Hematopoietic multipotent progenitor cell treated with erythropoietin and hydrocortisone succinate and interleukin-3 and kit ligand, for 4 days (in vitro differentiated cells): ENCODE data around the gene INPP4B.
"Not testable (repeated sequence)": the region's sequence is repeated elsewhere in the genome, so short reads cannot be mapped to it uniquely, and the experiment has no call there.

Experiments
- DNase-seq: peaks from one replicate; pipeline ENCODE4 v3.0.0-alpha.2; 2015

The INPP4B gene

DNA sequence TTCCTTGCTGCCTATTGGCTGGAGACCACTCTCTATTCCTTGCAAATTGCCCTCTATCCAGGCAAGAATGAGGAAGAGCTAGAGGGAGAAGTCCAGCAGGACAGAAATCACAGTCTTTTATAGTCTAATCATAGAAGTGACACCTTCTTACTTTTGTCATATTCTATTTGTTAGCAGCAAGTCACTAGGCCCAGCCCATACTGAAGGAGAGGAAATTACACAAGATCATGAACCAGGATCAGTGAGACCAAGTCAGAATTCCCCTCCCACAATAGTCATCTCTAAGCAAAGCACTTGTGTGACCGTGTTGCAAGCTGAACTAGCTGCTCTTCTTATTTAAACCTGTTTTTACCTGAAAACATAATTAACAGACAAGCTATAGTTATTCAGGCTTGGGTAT is 317.7 kb downstream of the INPP4B start:
- DNase-seq = peak; percentile 17

DNA sequence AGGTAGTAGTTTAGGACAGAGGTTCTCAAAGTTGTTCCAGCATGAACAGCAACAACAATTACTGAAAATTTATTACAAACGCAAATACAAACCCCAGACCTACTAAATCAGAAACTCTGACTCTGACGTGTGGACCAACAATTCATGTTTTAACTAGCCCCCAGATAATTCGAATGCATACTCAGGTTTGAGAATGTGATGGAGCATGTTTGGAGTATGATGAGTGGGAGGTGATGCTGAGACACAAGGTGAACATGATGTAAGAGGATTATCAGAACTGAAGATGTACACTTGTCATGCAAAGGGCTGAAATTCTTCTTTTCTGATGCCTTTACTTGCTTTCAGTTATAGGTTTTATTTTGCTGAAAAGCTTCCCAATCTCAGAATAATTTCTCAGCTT is 323.0 kb downstream of the INPP4B start:
- DNase-seq = no peak

DNA sequence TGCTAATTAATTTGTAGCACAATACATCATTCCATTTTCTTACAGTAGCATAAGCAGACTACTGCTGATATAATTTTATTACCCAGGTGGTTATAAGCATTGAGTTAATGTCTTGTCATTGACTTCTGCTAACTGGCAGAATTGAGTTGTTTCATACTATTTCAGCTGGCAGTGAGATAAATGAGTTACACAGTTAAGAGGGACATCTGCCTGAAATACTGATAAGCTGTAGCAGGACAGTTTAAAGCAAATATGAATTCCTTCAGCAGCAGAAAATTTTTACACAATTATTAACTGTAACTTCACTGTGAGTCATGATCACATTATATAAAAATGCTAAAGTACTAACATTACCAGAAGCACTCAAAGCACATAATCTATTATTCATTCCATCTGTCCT is 326.8 kb downstream of the INPP4B start:
- DNase-seq = peak; percentile 26

DNA sequence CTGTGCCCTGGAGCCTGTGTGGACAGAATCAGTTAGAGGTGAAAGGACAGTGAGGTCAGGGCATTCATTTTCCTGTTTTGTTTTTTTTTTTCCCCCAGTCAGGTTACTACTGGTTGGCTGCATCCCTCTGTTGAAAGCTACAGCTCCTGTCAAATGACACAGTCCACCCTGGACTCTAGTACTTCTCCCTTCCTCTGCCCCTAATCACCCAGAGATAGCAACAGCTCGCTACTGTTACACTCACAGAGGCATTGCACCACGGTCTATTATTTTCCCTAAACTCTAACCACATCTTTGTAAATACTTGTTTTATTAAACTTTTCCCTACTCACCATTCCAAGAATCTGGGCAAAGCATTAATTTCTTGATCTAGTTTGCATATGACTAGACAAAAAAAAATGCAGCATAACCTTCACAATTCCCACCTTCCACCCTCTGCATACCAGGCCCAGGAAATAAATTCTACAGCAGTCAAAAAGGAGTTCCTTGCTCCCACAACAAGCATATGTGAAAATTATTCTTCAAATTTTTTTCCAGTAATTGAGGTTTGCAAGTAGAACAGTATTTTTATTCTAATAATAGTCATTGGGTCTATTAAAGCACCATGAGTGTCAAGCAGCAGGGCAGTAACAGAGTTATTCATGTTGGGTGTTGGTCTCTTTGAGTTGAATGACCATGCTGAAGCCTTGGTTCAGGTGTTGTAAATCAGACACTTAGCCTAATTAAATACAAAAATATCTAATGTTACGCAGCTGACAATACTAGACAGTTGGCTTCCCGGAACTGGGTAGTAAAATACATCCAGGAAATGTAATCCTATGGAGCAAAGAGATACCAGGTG is 329.2 kb downstream of the INPP4B start:
- no peak for DNase-seq

DNA sequence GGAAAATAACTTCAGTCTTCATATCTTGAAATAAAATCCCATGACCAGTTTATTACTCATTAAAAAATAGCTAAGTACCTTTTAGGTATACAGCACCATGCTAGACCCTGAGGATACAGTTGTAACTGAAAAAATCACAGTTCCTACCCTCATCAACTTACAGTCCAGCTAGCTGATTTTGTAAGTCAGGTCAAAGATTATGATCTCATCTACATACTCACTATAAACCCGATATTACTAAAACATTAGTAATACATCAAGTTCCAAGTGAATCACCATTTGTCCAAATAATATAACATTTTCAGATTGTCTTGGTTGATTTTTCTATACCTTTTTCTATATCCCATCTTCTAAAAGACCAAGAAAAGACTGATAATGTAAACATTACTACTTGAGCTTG is 333.9 kb downstream of the INPP4B start:
- DNase-seq = no peak

DNA sequence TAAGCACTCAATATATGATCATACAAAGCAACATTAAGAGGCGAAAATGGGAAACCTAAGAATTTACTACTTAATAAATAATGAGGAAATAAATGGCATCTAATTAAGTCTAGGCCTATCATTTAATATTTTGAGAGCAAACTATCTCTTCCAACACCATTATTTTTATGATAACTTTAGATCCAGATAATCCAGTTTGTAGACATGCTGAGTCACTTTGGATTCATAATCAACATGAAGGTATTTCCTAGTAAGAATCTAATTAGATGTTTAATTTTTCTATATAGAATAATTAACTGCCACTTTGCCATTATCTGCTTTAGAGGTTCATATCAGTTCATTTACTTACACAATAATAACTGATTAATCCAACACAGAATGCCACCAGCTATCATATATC is 336.2 kb downstream of the INPP4B start:
- no peak for DNase-seq

DNA sequence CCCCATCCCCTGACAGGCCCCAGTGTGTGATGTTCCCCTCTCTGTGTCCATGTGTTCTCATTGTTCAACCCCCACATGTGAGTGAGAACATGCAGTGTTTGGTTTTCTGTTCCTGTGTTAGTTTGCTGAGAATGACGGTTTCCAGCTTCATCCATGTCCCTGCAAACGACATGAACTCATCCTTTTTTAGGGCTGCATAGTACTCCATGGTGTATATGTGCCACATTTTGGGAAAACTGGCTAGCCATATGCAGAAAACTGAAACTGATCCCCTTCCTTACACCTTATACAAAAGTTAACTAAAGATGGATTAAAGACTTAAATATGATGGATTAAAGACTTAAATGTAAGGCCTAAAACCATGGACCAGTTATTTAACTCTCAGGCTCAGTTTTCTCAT is 336.7 kb downstream of the INPP4B start:
- not testable (repeated sequence) for DNase-seq

DNA sequence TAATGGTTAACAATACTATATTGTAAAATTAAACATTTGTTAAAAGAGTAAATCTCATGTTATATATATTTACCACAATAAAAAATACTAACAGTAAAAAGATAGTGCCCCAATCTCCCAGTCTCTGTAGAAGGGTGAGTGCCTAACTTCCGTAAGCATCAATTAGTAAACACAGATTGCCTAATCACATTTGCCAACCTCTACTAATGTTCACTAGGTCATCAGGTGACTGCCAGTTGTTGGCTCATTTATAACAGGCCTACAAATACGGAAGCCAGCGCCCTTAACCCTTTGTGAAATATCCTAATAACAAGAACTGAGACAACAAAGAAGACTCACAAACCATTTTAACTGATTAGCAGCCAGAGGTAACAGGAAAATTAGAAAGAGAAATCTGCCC is 345.1 kb downstream of the INPP4B start:
- DNase-seq = no peak

DNA sequence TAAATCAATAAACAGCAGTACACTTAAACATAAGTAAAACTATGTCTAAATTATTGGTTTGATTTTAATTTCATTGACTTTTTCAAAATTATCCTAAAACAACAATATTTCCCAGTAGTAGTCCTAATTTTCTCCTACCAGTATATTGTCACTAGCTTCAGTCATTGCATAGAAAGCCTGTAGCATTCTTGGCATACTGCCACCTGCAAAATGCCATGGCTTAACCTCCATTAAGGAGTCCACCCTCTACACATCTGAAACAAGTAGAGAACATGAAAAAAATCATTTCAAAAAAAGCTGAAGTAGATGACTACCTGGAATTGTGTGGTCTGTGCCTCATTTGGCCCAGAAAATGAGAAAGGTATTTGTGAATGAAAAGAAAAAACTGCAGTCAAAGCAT is 348.5 kb downstream of the INPP4B start:
- no peak for DNase-seq

DNA sequence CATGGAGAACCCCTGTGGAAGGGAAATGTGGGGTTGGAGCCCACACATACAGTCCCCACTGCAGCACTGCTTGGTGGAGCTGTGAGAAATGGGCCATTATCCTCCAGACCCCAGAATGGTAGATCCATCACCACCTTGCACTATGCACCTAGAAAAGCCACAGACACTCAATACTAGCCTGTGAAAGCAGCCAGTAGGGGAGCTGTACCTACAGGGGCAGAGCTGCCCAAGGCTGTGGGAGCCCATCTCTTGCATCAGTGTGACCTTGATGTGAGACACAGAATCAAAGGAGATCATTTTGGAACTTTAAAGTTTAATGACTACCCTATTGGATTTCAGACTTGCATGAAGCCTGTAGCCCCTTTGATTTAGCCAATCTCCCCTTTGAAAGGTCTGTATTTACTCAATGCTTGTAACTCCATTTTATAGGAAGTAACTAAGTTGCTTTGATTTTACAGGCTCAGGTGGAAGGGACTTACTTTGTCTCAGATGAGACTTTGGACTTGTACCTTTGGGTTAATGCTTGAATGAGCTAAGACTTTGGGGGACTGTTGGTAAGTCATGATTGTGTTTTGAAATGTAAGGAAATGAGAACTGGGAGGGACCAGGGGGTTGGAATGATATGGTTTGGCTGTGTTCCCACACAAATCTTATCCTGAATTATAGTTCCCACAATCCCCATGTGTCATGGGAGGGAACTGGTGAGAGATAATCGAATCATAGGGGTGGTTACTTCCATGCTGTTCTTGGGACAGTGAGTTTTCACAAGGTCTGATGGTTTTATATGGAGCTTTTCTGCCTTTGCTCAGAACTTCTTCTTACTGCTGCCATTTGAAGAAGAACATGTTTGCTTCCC is 352.6 kb downstream of the INPP4B start:
- no peak for DNase-seq

DNA sequence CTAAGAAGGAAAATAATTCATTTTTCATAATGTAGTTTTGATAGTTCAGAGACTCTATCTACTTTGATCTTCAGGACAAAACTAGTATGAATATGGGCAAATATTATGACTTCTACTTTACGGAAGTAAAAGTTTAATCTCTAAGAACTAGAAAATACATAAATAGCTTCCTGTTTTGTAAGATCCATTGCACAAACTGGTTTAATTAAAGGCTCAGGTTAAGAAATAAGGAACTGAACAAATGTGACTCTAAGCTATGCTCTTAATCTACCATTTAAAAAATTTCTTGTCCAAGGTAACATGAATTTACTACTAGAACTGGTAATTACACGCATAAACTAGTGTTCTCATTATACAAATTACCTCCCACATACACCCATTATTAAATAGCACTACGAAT is 360.6 kb downstream of the INPP4B start:
- peak; percentile 79 for DNase-seq

DNA sequence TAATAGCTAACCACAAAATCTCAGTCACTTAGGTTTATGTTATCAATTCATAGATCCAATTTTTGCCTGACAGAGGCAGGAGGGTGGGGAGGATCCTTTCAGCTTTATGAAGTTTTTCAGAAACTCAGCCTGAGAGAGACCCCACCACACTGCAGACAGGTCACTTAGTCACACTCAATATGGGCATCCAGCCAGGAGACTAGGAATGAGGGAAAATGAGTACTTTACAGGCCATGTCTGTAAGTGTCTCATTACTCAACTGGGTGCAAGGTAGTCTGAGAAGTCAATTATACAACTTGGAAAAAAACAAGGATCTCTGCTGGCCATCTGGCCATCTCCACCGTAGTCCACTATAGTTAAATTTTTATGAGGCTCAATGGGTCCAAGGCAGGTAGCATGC is 365.9 kb downstream of the INPP4B start:
- no peak for DNase-seq

DNA sequence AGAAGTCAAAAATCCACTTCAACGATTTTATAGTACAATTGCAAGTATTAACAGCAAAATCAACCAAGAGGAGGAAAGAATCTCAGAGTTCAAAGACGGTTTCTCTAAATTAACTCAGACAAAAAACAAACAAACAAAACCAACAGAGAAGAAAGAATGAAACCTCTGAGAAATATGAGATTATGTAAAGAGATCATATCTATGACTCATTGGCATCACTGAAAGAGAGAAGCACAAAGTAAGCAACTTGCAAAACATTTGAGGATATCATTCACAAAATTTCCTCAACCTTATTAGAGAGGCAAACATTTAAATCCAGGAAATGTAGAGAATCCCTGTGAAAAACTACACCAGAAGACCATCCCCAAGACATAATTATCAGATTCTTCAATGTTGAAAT is 370.4 kb downstream of the INPP4B start:
- DNase-seq = peak; percentile 9

DNA sequence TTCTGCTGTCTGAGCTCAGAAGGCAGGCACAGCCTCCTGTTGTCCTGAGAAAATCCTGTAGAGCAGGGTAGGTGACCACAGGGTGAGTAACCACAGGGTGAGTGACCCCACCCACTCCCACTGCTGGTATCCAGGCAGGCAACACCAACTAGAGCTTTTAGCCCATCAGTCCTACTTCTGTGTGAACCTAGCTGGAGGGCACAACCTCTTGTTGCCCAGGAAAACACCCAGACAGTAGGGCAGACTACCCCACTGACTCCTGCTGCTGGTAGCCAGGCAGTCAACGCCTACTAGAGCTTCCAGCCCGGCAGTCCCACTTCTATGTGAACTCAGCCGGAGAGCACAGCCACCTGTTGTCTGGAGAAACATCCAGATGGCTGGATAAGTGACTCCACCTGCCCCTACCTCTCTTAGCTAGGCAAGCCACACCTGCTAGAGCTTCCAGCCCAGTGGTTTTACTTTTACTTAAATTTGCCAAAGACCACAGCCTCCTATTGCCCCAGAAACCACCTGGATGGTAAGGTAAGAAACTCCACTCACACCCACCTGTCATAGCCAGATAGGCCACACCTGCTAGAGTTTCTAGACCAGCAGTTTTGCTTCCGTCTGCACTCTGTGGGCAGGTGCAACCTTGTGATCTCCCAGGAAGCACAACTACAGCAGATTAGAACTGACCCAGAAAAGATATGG is 371.6 kb downstream of the INPP4B start:
- peak; percentile 5 for DNase-seq

DNA sequence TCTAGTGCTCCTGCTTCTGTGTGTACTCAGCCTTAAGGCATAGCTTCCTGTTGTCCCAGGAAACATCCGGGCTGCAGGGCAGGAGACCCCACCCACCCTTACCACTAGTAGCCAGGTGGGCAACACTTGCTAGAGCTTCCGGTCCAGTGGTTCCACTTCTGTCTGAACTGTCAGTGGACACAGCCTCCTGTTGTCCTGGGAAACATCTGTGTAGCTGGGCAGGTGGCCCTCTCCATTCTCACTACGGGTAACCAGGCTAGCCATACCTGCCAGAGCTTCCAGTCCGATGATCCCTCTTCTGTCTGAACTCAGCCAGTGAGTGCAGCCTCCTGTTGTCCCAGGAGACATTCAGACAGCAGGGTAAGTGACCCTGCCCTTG is 372.2 kb downstream of the INPP4B start:
- DNase-seq = no peak

DNA sequence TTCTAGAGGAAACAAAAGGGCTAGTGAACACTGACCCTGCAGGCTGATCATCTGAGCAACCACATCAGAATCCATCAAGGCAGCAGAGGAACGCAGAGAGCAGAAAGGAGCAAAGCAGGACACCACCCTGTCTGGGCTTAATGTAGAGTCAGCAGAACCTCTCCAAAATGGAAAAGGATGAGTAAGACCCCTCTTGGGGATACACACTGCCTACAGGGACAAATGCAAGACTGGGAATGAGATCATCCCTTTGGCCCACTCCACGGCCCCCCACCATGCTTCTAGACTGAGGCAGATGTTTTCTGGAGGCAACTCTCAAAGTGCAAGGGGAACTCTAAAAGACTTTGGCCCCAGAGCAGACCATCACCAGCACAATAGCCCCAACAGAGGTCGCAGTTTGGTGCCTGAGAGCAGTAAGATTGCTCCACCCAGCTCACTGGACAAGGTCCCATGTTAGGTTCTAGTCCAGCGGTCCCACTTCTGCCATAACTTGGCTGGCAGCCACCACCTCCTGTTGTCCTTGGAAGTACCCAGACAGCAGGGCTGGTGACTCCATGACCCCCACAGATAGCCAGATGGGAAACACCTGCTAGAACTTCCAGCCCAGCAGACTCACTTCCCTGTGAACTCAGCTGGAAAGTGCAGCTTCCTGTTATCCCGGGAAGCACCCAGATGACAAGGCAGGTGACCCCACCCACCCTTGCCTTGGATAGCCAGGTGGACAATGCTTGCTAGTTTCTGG is 372.7 kb downstream of the INPP4B start:
- no peak for DNase-seq

DNA sequence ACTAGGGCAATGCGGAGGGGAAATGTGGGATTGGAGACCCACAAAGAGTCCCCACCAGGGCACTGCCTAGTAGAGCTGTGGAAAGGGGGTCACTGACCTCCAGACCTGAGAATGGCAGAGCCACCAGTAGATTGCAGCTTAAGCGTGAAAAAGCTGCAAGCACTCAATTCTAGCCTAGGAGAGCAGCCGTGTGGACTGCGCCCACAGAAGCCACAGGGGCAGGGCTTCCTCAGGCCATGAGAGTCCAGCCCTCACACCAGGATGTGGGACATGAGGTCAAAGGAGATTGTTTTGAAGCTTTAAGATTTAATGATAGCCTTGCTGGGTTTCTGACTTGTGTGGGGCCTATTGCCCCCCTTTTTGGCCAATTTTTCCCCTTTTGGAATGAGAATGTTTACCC is 379.0 kb downstream of the INPP4B start:
- peak; percentile 57 for DNase-seq

DNA sequence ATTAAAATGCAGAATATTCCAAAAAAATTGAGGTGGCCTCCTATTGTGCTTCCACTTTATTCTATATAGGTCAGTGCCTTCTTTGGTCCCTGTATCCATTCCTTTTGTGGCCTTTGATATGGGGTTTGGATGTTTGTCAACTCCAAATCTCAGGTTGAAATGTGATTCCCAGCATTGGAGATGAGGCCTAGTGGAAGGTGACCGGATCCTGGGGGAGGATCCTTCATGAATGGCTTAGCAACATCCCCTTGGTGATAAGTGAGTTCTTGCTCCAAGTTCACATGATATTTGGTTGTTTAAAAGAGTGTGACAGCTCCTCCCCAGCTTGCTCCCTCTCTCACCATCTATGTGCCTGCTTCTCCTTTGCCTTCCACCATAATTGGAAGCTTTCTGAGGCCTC is 380.6 kb downstream of the INPP4B start:
- no peak for DNase-seq

DNA sequence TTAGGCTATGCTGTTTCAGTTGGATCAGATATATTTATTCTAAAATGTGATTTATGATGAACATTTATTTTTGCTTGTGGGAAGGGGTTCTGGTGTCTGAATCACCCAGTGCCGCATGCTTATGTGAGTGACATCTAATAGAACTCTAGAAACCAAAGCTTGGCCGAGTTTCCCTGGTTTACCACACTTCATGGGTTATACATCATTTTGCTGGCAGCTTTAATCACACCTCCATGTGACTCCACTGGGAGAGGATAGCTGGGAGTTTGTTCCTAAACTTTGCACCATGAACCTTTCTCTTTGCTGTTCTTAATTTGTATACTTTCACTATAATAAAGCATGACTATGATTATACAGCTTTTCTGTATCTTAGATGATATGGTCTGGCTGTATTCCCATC is 382.9 kb downstream of the INPP4B start:
- DNase-seq = no peak

DNA sequence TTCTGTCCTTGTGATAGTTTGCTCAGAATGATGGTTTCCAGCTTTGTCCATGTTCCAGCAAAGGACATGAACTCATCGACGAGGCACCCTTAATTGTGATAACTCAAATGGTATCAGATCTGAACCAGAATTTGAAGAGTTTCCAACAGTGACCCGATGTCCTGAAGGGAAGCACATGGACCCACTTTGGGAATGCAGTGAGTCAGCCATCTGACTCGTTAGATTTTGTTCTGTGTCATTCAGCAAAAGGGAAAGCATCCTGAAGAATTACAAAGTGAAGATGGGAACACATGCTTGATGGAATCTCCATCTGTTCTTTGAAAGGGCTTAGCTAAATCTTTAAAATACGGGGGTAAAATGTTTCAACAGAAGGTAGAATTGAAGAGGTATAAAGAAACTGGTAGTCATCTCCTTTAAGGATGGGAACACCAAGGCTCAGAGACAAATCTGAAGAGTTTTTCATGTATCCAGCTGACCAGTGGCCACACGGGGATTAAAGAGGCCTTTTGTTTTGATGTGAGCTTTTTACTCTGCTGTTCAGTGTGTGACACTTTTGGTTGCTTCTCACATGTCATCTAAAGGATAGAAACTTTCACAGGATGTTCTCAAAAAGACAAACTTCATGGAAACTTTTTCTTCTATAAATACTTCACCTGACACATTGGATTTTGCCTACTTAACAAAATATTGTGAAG is 393.8 kb downstream of the INPP4B start:
- DNase-seq = no peak

DNA sequence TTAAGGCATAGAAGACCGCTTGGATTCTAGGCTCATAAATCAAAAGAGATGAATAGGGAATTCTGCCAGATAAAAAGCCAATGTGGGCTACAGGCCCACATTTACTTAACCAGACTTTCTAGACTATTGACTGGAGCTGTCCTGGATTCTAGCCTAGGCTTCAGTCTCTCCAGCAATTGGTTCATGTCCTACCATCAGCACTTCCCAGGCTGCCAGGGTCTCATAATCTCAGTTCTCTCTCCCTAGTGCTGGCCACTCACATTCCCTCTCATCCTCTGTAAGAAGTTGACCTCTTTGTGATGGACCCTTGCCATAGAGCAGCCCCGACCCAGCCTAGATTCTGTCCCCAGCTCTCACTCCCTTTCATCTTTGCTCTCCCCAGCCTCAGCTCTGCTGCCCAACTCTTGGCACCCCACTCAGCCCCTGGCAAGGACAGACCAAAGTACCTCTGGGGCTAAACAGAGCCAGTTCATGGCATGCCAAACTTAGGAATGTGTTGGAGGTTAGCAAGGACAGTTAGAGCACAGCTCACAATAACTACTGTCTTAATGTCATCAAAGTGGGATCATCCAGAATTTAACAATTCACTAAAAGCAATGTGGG is 396.2 kb downstream of the INPP4B start:
- DNase-seq = no peak

DNA sequence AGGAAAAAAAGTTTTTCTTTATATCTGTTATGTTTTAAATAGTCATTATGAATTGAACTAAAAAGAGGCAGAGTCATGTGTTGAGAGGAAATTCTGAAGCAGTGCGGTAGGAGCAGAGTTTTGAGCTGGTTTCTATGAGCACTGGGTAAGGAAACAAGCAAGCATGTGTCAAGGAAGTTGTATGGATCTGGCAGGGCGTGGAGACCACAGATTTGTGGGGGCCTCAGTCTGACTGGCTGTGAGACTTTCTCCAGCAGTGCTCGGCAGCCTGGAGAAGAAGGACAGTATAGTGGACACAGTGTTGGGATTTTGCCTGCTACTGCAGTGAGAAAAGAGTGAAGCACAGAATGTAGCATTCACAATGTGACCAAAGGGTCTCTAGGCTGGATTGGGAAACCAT is 399.1 kb downstream of the INPP4B start:
- peak; percentile 68 for DNase-seq
